Stimulated activated CD4-positive, alpha-beta T cell treated with anti-CD3 and anti-CD28 coated beads, Interleukin-1b, Interleukin-23, amount 100 ng/mL, for 48 hours (primary cell): Measurements from ENCODE around the gene DOC2B.
"Not testable (repeated sequence)": the region's sequence is repeated elsewhere in the genome, so short reads cannot be mapped to it uniquely, and the experiment has no call there.

ENCODE experiments used
- DNase-seq: peaks from one replicate; pipeline ENCODE4 v3.0.0-alpha.2; 2020

The DOC2B gene

DNA sequence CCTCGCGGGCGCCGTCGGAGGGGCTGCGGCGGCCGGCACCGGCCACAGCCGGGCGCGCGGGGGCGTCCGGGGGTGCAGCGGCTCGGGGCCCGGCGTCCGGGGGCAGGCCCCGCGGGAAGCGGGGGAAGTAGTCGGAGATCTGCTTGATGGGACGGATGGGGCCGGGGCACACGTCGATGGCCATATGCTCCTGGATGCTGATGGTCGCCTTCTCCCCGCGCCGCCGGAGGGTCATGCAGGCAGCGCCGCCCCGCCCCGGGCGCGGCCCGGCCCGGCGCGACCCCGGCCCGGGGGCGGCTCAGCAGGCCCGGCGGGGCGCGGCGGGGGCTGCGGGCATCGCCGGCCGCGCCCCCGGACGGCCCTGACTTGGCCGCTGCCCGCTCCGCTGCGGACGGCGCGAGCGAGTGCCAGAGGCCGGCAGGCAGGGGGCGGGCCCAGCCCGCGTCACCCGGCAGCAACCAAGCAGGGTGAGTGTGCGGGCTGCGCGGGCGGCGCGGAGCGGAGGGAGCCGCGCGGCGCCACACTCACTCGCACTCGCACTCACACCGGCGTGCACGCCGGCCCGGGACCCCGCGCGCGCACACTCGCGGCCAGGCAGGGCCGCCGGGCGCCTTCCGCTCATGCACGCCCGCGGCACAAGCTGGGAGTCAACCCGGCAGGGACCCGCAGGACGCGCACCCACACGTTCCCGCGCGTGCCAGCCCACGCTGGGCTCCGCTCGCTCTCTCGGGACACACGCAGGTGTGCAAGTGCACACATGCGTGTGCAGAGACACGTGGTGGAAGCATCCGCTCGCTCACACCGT is at the start of gene DOC2B:
TSS of gene DOC2B (minus strand) at position 406 of the 805 bp plus-strand sequence. CDS start at position 235, 171 bp downstream.
- no peak for DNase-seq

DNA sequence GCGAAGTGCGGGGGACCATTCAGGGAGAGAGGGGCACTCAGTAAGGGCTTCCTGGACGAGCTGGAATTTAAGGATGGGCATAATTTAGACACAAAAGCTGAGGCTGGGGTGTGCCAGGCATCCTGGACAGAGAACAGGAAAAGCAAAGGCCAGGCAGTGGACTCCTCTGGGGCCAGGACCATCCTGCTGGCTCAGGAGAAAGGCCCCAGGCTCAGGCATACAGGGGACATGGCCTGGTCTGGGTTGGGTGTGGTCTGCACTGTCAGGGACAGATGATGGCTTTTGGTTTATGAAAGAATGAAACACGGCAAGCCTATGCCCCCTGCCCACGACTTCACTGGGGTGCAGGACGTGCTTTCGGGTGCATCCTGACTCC is 48.9 kb upstream of the DOC2B start:
- no peak for DNase-seq

DNA sequence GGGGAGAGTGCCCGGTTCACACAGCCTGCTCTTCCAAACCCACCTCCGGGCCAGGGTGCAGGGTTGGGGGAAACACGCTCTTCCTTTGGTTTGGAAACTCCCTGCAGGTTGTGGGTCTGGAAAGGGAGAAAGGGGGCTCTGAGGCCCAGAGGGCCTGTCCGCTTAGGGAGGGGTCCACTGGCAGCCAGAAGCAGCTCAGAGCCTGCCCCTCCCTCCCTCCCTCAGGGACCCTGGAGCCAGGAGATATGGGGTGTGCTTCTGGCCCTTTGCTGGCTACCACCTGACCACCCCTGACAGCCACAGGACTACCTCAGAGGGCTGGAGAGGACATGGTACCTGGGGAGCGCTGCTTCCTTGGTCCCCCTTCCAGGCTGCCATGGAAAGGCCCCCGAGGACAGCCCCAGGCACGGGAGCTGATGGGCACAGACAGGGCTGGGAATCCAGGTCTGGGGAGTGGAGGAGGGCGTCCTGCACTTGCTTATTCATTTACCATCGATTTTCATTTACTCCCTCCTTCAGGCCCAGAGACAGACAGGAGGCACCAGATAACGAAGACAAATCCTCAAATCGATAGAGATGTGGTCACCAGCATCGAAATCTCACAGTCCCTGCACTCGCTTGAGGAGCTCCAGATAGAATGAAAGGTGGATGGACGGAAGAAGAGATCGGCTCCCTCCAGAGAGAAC is 48.4 kb upstream of the DOC2B start:
- no peak for DNase-seq

DNA sequence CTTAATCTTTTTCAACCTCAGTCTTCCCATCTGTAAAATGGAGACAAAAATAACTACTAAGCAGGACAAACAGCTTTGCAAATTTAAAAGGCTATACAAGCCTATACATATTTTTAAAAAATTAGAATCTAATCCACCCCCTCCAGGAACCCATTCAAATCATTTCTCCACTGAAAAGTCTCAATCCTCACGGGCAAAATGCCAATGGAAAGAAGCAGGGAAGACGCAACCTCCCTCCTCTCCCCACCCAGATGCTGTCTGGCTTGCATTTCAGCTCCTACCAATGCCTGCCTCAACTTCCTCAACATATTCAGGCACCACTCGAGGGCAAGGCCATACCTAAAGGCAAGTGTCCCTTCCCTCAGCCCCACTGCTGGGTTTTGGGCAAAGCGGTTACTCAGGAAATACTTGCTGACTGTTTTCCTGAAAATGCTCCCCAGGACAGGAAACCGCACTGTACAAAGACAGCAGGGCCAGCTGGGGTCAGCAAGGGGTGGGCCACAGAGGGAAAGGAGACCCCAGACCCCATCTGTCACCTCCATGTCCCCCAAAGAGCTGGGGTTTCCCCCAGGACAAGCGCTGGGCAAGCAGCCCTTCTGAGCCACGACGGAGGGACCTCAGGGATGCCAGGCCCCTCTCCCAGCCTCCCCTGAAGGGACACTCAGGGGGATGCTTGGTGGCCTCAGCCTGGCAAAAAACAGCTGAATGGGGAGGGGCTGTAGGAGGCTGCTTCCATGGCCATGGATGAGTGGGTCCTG is 47.7 kb upstream of the DOC2B start:
- DNase-seq: no peak

DNA sequence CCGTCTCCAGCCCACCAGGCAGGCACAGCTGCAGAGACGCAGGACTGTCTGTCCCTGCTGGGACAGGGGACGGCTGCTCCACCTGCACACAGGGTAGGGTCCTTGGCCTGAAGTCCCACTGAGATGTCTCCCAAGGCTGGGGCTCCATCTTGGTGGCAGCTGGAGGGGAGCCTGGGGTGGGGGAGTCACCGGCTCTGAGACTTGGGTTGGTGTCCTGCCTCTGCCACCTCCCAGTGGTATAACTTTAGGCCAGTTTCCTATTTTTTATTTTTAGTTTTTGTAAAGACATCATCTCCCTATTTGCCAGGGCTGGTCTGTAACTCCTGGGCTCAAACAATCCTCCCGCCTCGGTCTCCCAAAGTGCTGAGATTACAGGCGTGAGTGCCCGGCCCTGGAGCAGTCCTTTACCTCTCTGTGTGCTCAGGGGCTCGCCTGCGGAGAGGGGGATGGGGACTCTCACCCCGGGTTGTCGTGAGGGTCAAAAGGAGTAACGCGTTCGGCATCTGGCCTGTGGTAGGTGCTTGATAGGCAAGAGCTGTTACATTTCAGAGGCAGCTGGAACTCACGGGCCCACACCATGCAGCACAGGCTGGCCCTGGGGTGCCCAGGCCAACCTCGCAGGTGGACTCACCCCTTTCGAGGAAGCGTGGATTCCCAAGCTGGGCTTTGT is 46.6 kb upstream of the DOC2B start:
- DNase-seq: no peak

DNA sequence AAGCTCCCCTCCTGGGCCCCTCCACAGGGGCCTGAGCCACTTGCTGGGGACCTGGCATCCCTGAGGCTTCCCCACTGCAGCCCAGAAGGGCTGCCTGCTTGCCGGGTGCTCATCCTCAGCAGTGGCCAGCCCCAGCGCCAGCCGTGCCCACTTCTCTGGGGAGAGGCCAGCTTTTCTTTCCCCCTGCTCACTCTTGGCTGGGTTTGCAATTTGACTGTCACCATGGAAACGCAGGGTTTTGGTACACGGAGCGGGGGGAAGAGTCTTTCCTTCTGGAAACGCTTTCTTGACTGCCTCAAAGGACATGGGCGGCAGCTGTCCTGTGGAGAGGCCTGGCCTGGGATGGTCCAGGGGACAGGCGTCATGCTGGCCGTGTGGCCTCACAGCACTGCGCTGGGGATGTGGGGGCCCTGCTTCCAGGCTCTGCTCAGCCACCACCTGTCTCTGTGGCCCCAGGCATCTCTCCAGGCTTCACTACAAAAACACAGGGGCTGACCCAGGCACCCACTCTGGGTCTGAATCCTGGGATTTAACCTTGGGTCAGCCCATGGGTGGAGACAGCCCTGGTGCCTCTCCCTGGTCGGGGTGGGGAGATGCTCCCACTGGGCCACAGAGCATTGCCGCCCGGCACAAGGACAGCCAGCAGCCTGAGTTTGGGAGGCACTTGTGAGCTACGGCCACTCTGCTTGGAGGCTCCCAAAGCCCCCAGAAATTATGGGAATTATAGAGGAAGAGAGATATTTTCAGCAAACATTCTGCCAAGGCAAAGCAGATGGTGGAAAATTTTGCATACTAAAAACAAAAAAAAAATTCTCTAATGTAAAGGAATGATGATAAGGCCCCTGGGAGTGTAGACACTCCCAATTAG is 45.9 kb upstream of the DOC2B start:
- no peak for DNase-seq

DNA sequence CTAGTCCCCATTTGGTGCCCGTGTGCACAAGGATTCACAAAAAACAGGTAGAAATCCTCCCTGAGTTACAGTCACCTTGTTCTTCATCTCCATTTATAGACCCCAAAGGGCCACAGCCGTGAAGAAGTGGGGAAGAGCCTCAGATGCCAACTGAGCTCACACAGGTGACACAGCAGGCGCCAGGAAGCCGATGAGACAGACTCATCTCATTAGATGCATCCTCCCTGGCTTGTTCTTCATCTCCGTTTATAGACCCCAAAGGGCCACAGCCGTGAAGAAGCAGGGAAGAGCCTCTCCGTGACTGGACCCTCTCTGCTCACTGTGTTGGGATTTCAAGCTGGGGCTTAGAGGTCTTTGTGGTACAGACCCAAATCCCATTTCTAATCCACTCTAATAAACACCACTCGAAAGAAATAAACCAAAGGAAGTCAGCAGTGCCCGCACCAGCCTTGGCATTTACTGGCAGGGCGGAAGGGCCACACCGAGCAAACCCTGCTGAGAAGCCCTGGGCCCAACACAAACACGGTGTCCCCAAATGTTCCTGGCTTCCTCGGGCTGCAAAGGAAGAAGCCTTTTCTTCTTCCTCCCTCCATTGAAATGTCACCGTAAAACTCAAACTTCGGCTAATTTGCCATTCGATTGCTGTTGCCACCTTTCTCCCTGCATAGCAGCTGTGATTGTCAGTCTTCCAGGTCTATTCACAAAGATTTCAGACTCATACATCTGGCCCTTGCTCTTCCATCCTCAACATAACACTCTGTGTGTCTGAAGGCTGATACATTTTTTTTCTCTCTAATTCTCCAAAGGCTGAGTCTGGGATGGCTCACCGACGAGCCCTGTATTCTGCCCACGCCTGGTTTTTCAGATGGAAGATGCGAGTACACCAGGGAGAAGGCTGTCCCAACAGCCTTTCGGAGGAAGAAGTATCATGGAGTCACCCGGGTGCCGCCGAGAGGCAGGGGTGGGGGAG is 44.9 kb upstream of the DOC2B start:
- no peak for DNase-seq

DNA sequence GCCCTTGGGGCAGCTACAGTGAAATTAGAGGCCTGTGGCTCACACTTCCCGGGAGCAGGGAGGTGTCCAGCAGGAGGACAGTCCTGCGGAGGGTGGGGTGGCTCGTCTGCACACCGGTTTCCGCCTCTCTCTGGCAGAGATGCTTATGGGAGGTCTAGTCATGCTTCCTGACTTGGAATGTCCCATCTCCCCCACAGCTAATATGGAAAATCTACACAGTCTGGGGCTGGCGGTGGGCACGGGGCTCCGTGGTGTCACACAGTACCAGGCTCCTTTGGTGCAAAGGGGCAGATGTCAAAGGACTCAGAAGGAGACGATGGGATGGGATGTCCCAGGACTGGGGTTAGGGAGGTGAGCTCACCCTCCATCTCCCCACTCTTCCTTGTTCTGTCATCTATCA is 44.1 kb upstream of the DOC2B start:
- DNase-seq: no peak

DNA sequence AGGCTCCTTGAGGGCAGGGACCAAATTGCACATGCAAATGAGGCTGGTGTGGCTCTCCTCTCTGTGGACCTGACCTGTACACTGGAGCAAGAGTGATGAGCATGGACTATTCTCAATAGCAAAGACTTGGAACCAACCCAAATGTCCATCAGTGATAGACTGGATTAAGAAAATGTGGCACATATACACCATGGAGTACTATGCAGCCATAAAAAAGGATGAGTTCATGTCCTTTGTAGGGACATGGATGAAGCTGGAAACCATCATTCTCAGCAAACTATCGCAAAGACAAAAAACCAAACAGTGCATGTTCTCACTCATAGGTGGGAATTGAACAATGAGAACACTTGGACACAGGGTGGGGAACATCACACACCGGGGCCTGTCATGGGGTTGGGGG is 43.1 kb upstream of the DOC2B start:
- not testable (repeated sequence) for DNase-seq

DNA sequence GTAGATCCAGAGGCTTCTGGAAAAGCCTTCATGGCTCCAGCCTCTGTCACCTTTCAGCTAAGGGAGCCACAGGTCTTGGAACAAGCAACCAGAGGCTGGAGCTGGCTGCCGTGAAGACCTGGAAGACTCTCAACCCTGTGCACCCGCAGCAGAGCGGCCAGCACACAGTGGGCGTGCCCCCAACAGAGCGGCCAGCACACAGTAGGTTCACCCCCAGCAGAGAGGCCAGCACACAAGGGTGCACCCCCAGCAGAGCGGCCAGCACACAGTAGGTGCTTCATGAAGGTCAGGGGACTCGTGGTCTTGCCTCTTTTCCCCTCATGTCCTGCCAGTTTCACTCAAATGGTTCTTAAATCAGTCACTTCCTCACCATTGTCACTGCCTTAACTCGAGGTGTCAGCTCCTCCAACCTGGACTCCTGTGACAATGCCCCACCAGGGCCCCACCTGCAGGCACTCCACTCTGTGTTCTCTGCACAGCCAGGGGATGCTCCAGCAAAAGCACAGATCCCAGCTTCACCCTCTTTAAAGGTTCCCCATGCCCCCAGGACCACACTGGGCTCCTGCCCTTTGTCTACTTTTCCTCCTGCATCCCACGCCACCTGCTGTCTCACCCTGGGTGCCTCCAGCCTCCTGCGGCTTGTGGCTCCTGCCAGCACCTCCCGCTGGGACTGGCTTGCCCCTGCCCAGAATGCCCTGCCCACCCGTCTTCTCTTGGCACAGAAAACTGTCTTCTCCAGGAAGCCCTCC is 42.4 kb upstream of the DOC2B start:
- no peak for DNase-seq

DNA sequence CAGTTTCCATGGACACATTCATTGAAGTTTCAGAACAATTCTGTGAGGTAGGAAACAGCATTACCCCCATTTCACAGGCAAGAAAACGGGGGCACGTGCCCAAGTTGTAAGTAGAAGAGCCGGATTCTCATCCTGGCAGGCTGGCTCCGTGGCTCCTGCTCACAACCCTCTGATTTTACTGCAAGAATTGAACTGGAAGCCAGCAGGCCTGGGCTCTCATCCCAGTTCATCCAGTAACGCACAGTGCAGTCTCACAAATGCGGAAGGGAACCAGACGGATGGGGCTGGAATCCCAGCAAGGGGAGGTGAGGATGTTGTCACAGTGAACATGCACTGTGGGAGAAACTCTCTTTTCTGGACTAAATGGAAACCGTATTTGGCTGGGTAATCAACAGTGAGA is 40.7 kb upstream of the DOC2B start:
- no peak for DNase-seq

DNA sequence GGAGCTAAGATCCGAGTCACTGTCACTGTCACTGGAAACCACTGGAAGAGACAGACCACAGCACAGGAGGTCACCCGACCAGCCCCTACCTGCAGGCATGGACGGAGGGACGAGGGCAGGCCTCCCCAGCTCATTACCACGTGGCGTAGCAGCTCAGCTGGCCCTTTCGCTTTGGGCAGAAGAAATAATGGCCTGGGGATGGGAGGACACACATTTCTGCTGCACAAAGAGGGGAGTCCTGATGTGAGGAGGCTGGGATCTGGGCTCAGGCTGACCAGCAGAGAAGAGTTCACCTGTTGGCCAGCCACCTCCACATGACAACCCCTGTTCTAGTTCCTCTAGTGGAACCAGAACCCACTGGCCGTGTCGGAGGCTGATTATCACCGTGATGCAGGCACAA is 38.2 kb upstream of the DOC2B start:
- DNase-seq: no peak

DNA sequence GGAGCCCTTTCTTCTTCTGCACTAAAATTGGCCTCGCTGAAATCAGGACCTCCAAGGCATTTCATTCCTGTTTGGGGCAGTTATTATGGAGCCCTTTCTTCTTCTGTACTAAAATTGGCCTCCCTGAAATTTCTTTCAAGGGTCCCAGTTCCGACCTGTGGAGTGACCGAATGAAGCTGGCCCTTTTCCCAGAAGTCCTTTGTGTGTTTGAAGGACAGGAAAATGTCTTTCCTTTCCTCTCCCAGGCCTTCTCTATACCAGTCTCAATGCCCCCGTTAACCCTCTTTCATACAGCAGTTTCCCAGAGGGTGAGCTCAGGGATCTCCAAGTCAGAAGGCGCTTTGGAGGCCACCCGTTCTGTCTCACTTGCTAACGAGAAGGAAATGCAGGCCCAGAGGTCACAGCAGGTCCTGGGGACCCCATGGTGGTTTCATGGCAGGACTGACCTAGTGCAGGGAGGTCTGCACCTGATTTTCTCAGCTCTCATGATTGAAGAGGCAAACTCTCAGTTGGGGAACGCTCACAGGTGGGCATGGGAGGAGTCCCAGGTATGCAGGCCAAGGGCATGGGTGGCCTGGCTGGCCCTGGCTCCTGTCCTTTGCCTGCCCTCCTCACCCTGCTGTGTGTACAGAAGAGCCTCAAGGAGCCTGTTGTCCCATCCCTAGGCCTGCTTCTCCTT is 37.1 kb upstream of the DOC2B start:
- no peak for DNase-seq

DNA sequence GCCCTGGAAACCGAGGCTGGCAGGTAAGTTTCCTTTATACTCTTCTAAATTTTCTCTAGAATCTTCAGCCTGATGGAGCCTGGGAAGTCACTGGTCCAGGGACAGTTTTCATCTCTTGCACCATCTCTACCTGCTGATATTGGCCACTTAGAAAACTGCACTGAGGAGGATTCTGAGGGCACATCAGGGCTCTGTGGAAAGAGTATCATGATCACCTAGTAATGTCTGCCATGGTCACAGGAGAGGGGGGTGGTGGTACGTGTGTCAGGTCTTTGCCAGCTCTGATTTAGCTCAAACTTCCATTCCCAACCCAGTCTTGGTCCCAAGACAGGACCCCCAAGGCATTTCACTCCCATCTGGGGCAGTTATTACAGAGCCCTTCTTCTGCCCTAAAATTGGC is 35.2 kb upstream of the DOC2B start:
- no peak for DNase-seq

DNA sequence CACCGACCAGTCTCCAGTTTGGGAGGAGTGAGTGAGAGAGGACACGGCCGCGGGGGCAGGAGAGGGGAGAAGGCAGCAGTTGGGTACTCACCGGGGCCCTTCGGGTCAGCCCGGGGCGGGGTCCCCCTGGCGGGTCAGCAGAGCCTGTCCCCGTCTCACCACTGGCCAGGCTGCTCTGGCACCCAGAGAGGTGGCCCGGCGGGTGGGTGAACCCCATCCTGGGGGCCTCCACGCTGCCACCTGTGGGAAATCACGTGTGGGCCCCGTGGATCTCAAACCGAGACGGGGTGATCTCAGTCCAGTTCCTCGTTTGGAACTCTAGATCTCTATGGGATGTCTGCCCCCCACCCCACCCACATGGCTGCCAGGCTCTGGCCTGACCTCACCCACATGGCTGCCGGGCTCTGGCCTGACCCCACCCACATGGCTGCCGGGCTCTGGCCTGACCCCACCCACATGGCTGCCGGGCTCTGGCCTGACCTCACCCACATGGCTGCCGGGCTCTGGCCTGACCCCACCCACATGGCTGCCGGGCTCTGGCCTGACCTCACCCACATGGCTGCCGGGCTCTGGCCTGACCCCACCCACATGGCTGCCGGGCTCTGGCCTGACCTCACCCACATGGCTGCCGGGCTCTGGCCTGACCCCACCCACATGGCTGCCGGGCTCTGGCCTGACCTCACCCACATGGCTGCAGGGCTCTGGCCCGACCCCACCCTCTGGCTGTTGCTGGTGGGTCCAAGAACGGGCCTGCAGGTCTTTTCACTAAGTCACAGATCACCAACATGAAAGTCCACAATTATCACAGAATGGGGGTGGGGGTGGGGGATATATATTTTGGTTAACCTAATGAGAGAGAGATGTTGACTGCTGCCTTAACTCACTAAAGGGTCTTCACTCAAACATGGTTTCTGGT is 34.4 kb upstream of the DOC2B start:
- not testable (repeated sequence) for DNase-seq

DNA sequence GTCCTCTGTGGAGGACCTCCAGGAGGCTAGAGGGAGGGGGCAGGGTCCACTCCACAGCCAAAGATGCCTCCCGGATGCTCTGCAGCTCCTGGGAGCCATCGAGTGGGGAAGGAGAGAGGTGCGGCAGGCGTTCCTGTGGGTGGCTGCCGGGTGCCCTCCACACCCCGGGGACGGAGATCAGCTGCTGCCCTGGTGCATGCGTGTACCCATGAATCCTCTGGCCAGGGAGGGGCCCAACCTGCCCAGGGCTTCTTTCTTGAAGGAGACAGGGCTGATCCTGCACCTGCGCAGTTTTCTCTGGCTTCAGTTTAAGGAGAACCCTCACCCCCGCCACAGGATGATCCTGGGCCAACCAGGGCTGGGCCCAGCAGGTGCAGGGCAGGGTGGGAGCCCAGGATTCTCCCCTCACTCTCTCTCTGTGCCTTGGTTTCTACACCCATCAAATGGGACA is 33.5 kb upstream of the DOC2B start:
- DNase-seq: no peak

DNA sequence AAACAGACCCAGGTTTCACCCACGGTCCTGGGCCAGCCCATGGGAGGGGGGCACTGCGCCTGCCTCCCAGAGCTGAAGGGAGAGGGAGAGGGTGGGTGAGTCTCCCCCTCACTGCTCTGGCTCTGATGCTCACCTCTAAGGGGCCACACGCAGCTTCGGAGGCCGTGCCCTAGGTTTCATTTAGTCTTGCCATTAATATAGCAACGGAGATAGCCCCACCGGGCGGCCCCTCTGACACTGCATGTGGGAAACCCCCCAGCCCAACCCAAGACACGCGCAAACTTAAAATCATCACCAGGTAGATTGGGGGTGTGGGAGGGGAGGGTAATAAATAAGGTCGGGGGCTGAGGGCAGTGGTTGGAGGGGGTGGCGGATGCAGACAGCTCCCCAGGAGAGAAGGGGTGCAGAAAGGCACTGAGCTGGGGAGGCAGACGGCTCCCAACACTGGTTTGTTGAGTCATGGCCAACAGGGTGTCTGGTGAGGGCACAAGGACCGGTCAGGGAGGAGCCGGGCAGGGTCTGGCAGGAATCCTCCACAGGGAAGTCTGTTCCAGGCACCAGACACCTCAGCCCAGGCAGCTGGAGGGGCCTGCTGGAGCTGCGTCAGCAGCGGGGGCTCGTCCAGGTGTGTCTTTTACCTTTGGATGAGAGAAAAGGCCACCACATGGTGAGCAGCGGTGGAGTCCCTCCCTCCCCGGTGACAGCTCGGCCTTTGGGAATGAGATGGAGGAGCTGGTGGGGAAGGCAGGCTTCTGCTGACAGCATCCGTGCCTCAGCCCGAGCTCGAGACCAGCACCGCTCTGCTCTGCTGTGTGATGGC is 32.0 kb upstream of the DOC2B start:
- DNase-seq: no peak
